ENCODE measurements around the gene JAZF1.

JAZF1 gene

GRCh38 chr7:28224172-28224571, 43.6 kb upstream of the JAZF1 start:
- Histone ChIP-seq H2AFZ (ENCODE audit: low read depth, low read length, severe bottlenecking) (no peak overlapping the region), H3K9me2 (replicated peaks; ENCODE audit: insufficient read depth, low read length) (no peaks in the 10 kb centered on the region), H3K27ac (ENCODE audit: low read depth, low read length) (no peak overlapping the region), H3K9ac (ENCODE audit: low read length) (no peak overlapping the region), H3K9me3 (ENCODE audit: insufficient read depth, low read length) (no peaks in the 10 kb centered on the region), H3K27me3 (ENCODE audit: low read length) (no peaks in the 10 kb centered on the region), H3K79me2 (ENCODE audit: insufficient read depth, low read length) (no peaks in the 10 kb centered on the region), H3K36me3 (ENCODE audit: low read length) (no peaks in the 10 kb centered on the region), H3K4me2 (ENCODE audit: low read depth, low read length, poor library complexity, severe bottlenecking) (no peak overlapping the region), H4K20me1 (ENCODE audit: low read depth, low read length) (no peaks in the 10 kb centered on the region), H3K4me3 (ENCODE audit: insufficient read depth, low read length, poor library complexity, severe bottlenecking) (no peak overlapping the region), H3F3A (ENCODE audit: insufficient read depth) (no peaks in the 10 kb centered on the region)
- TF ChIP-seq EZH2phosphoT487 (conservative IDR thresholded peaks at IDR 0.05; ENCODE audit: low read length) (no peak), CTCF (IDR thresholded peaks at IDR 0.05; ENCODE audit: insufficient read depth, low read length, poor library complexity, severe bottlenecking) (no peak)

GRCh38 chr7:28222636-28223035, 42.0 kb upstream of the JAZF1 start:
- H2AFZ ChIP-seq (ENCODE audit: low read depth, low read length, severe bottlenecking): no peak overlapping the region
- no peak overlapping the region for H3K9ac ChIP-seq (ENCODE audit: low read length)
- H4K20me1 ChIP-seq (ENCODE audit: low read depth, low read length): no peaks in the 10 kb centered on the region
- no peaks in the 10 kb centered on the region for H3K9me3 ChIP-seq (ENCODE audit: insufficient read depth, low read length)
- no peaks in the 10 kb centered on the region for H3K79me2 ChIP-seq (ENCODE audit: insufficient read depth, low read length)
- no peaks in the 10 kb centered on the region for H3K27me3 ChIP-seq (ENCODE audit: low read length)
- H3F3A ChIP-seq (ENCODE audit: insufficient read depth): no peaks in the 10 kb centered on the region
- H3K9me2 ChIP-seq (replicated peaks; ENCODE audit: insufficient read depth, low read length): no peaks in the 10 kb centered on the region
- H3K27ac ChIP-seq (ENCODE audit: low read depth, low read length): no peak overlapping the region
- H3K4me3 ChIP-seq (ENCODE audit: insufficient read depth, low read length, poor library complexity, severe bottlenecking): no peak overlapping the region
- TF ChIP-seq CTCF (IDR thresholded peaks at IDR 0.05; ENCODE audit: insufficient read depth, low read length, poor library complexity, severe bottlenecking): no peak
- no peak for TF ChIP-seq EZH2phosphoT487 (conservative IDR thresholded peaks at IDR 0.05; ENCODE audit: low read length)
- no peaks in the 10 kb centered on the region for H3K36me3 ChIP-seq (ENCODE audit: low read length)
- H3K4me2 ChIP-seq (ENCODE audit: low read depth, low read length, poor library complexity, severe bottlenecking): no peak overlapping the region

DNA sequence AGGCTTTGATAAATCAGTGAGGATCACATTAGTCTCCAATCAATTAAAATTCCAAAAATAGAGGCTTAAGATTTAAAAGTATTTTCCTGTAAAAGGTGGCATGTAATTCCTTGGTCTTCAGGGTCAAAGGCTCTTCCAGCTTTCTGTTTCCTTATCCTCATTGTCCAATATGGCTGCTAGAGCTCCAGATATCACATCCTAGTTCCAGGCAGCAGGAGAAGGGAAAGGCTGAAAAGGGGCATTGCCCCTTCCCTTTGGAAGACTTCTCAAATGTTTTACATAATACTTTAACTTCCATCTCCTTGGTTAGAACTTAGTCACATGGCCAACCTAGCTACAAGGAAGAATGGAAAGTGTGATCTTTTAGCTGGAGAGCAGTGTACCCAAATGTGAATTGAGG, 39.2 kb upstream of the JAZF1 start:
- no peak overlapping the region for H2AFZ ChIP-seq (ENCODE audit: low read depth, low read length, severe bottlenecking)
- TF ChIP-seq CTCF (IDR thresholded peaks at IDR 0.05; ENCODE audit: insufficient read depth, low read length, poor library complexity, severe bottlenecking) (no peak), EZH2phosphoT487 (conservative IDR thresholded peaks at IDR 0.05; ENCODE audit: low read length) (no peak)
- no peak overlapping the region for H3K4me3 ChIP-seq (ENCODE audit: insufficient read depth, low read length, poor library complexity, severe bottlenecking)
- no peaks in the 10 kb centered on the region for H3K79me2 ChIP-seq (ENCODE audit: insufficient read depth, low read length)
- no peaks in the 10 kb centered on the region for H3K9me2 ChIP-seq (replicated peaks; ENCODE audit: insufficient read depth, low read length)
- no peak overlapping the region for H3K27ac ChIP-seq (ENCODE audit: low read depth, low read length)
- no peaks in the 10 kb centered on the region for H3K27me3 ChIP-seq (ENCODE audit: low read length)
- H3K4me2 ChIP-seq (ENCODE audit: low read depth, low read length, poor library complexity, severe bottlenecking): no peak overlapping the region
- no peaks in the 10 kb centered on the region for H4K20me1 ChIP-seq (ENCODE audit: low read depth, low read length)
- H3K9me3 ChIP-seq (ENCODE audit: insufficient read depth, low read length): no peaks in the 10 kb centered on the region
- H3K36me3 ChIP-seq (ENCODE audit: low read length): no peaks in the 10 kb centered on the region
- H3F3A ChIP-seq (ENCODE audit: insufficient read depth): no peaks in the 10 kb centered on the region
- no peak overlapping the region for H3K9ac ChIP-seq (ENCODE audit: low read length)

DNA sequence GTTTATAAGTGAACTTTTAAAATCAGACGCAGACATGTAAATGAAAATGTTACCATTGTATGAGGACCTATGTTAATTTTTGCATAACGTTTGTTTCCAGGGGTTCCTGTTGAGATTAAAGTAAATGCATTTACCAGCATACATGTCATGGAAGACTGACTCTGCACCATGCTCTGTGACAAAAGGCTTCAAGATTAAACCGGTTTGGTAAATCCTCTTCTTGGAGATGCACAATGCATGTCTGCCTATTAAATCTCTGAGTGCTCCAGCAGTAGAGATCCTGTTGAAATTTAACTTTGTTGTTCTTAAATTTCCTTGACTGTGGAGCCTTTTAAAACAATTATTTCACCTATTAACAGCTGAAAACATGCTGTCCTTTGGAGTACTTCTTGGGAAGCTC, 36.5 kb upstream of the JAZF1 start:
- Histone ChIP-seq H3K27me3 (ENCODE audit: low read length) (no peaks in the 10 kb centered on the region), H3K9me3 (ENCODE audit: insufficient read depth, low read length) (no peaks in the 10 kb centered on the region), H3K27ac (ENCODE audit: low read depth, low read length) (no peak overlapping the region), H3K4me2 (ENCODE audit: low read depth, low read length, poor library complexity, severe bottlenecking) (no peak overlapping the region), H3K9me2 (replicated peaks; ENCODE audit: insufficient read depth, low read length) (no peaks in the 10 kb centered on the region), H4K20me1 (ENCODE audit: low read depth, low read length) (no peaks in the 10 kb centered on the region), H3K4me3 (ENCODE audit: insufficient read depth, low read length, poor library complexity, severe bottlenecking) (no peak overlapping the region), H3K79me2 (ENCODE audit: insufficient read depth, low read length) (no peaks in the 10 kb centered on the region), H3K9ac (ENCODE audit: low read length) (no peak overlapping the region), H2AFZ (ENCODE audit: low read depth, low read length, severe bottlenecking) (no peak overlapping the region), H3F3A (ENCODE audit: insufficient read depth) (no peaks in the 10 kb centered on the region), H3K36me3 (ENCODE audit: low read length) (no peaks in the 10 kb centered on the region)
- TF ChIP-seq CTCF (IDR thresholded peaks at IDR 0.05; ENCODE audit: insufficient read depth, low read length, poor library complexity, severe bottlenecking) (no peak), EZH2phosphoT487 (conservative IDR thresholded peaks at IDR 0.05; ENCODE audit: low read length) (no peak)

Data from SU-DHL-6 (cell line).